Middle frontal gyrus (tissue), 1 donor: ENCODE measurements around the gene CACHD1.

Source experiments
- DNase-seq: peaks from one replicate; pipeline ENCODE4 v3.0.0-alpha.2; 2015; ENCODE audit warnings: low spot score; ENCODE audit errors: extremely low spot score

The CACHD1 gene

GRCh38 chr1:64519901-64520300, 50.0 kb downstream of the CACHD1 start:
- no peak for DNase-seq

GRCh38 chr1:64522740-64523139, 52.8 kb downstream of the CACHD1 start:
- DNase-seq: no peak

- no peak for DNase-seq
Observed at GRCh38 chr1:64523413-64524337, 53.7 kb downstream of the CACHD1 start.

- DNase-seq: no peak
Observed at GRCh38 chr1:64524614-64525013, 54.7 kb downstream of the CACHD1 start.

- DNase-seq: no peak
Observed at GRCh38 chr1:64525116-64525686, 55.3 kb downstream of the CACHD1 start.

GRCh38 chr1:64526312-64526711, 56.4 kb downstream of the CACHD1 start:
- no peak for DNase-seq

- DNase-seq: no peak
Observed at GRCh38 chr1:64527165-64527564, 57.2 kb downstream of the CACHD1 start.

GRCh38 chr1:64527786-64528185, 57.9 kb downstream of the CACHD1 start:
- DNase-seq: no peak

GRCh38 chr1:64530969-64531692, 61.2 kb downstream of the CACHD1 start:
- no peak for DNase-seq

GRCh38 chr1:64532646-64533045, 62.7 kb downstream of the CACHD1 start:
- DNase-seq: no peak

GRCh38 chr1:64535938-64536835, 66.3 kb downstream of the CACHD1 start:
- no peak for DNase-seq

- DNase-seq: no peak
Observed at GRCh38 chr1:64536836-64537490, 67.0 kb downstream of the CACHD1 start.

- no peak for DNase-seq
Observed at GRCh38 chr1:64537942-64538341, 68.0 kb downstream of the CACHD1 start.

GRCh38 chr1:64538389-64538788, 68.5 kb downstream of the CACHD1 start:
- DNase-seq: no peak

GRCh38 chr1:64539289-64539688, 69.4 kb downstream of the CACHD1 start:
- no peak for DNase-seq

GRCh38 chr1:64539781-64540218, 69.9 kb downstream of the CACHD1 start:
- DNase-seq: no peak

GRCh38 chr1:64540265-64540791, 70.4 kb downstream of the CACHD1 start:
- DNase-seq: no peak

- DNase-seq: no peak
Observed at GRCh38 chr1:64542118-64542517, 72.2 kb downstream of the CACHD1 start.

- no peak for DNase-seq
Observed at GRCh38 chr1:64543831-64544230, 73.9 kb downstream of the CACHD1 start.

- no peak for DNase-seq
Observed at GRCh38 chr1:64545118-64545843, 75.4 kb downstream of the CACHD1 start.
